Ovary (tissue), 3 donors: ENCODE data around the gene PNPLA3.

Experiments
- CTCF ChIP-seq, 3 donors: fragments of 450-650 bp in 2 of 3; fragments of 200-600 bp in 1 of 3; IDR thresholded peaks; one replicate each; pipeline versions ENCODE4 v1.5.1 to v1.8.0; 2016 to 2022; ENCODE audit warnings: antibody characterized with exemption in 3 of 3, mild to moderate bottlenecking in 1 of 3
- EP300 ChIP-seq: sonication (generic); formaldehyde crosslinking; IDR thresholded peaks from one replicate; pipeline ENCODE4 v1.6.1; 2017; ENCODE audit warnings: antibody characterized with exemption
- POLR2A ChIP-seq: fragments of 450-650 bp; IDR thresholded peaks from one replicate; pipeline ENCODE4 v1.6.1; 2017; ENCODE audit warnings: antibody characterized with exemption, mild to moderate bottlenecking, moderate library complexity
- donor health status: DM: no; HTN: no; CAD: no.

- TF ChIP-seq CTCF (IDR thresholded peaks at IDR 0.05) (no peak), EP300 (no peak), POLR2A (no peak)
Observed at GRCh38 chr22:43885786-43886185, 37.8 kb upstream of the PNPLA3 start.
